HCT116 (cell line): ENCODE data around the gene DIS3L2. TPM values are rescaled to one million over a fixed set of nuclear protein-coding genes. Genes with fewer than 3 reads are reported as not detected.
"Not testable (repeated sequence)": the region's sequence is repeated elsewhere in the genome, so short reads cannot be mapped to it uniquely, and the experiment has no call there.

Source experiments
- ATAC-seq: fragments of 200-7000 bp; cut with Tn5 transposase; 2 replicates; pipeline ENCODE4 v1.9.1; 2020; ENCODE audit warnings: mild to moderate bottlenecking, moderate library complexity
- BruUV-seq: library from RNA; stranded (reverse); fragments of 400-500 nt; replicated peaks from 2 replicates; lab custom pipeline; 2021; lab: Mats Ljungman, UMichigan
- CTCF ChIA-PET: fragments of 300-600 bp; sonication (Branson Sonifier 250); formaldehyde crosslinking; loops from one replicate; lab custom pipeline; 2021; ENCODE audit warnings: antibody characterized with exemption; lab: Charles Lee
- POLR2A ChIA-PET: fragments of 300-600, 350-600 bp; sonication (Branson Sonifier 250); formaldehyde crosslinking; loops from one replicate; lab custom pipeline; 2021; ENCODE audit warnings: antibody characterized with exemption; lab: Charles Lee
- RAD21 ChIA-PET, 2 experiments: fragments of 300-600 bp; sonication (Branson Sonifier 250); formaldehyde crosslinking; loops; one replicate each; lab custom pipeline; 2023; ENCODE audit warnings: low total read pairs in 2 of 2; ENCODE audit not compliant: uncharacterized antibody in 2 of 2, unreplicated experiment in 2 of 2, low non-redundant PET in 1 of 2; lab: Charles Lee
- DNase-seq: peaks from one replicate; pipeline ENCODE4 v3.0.0-alpha.2; 2010; ENCODE audit warnings: low read depth, low spot score
- H2AFZ ChIP-seq: fragments of 200-600 bp; shearing (Covaris generic), sonication (generic); 2 replicates; pipeline ENCODE4 v1.6.1; 2017; ENCODE audit warnings: low read depth, mixed run types, mixed read lengths, antibody characterized with exemption, low read length; ENCODE audit not compliant: poor library complexity, severe bottlenecking
- H3K27ac ChIP-seq: 2 replicates; pipeline ENCODE4 v1.5.1; 2012; ENCODE audit warnings: low read depth, low read length
- H3K27me3 ChIP-seq: fragments of 200-600 bp; sonication (generic); 2 replicates; pipeline ENCODE4 v1.6.1; 2016; ENCODE audit warnings: mixed run types, low read length, mixed read lengths; ENCODE audit not compliant: insufficient read depth
- H3K36me3 ChIP-seq, 2 experiments: fragments of 200-500 bp in 1 of 2; fragments of 200-600 bp in 1 of 2; sonication (Bioruptor generic) in 1 of 2; sonication (generic) in 1 of 2; 2 replicates each; pipeline versions ENCODE4 v1.5.1 to v1.6.1; 2014 to 2016; ENCODE audit warnings: low read length in 2 of 2, inconsistent platforms in 1 of 2, mixed read lengths in 1 of 2, mixed run types in 1 of 2; ENCODE audit not compliant: insufficient read depth in 2 of 2, control insufficient read depth in 1 of 2
- H3K4me1 ChIP-seq, 2 experiments: fragments of 200-600 bp in 1 of 2; sonication (generic) in 1 of 2; 2 replicates each; pipeline versions ENCODE4 v1.5.1 to v1.6.1; 2012 to 2017; ENCODE audit warnings: low read length in 2 of 2, inconsistent platforms in 1 of 2, mild to moderate bottlenecking in 1 of 2, mixed read lengths in 1 of 2, mixed run types in 1 of 2, moderate library complexity in 1 of 2; ENCODE audit not compliant: insufficient read depth in 2 of 2, control insufficient read depth in 1 of 2
- H3K4me2 ChIP-seq: fragments of 200-600 bp; sonication (generic); 2 replicates; pipeline ENCODE4 v1.6.1; 2017; ENCODE audit warnings: mixed run types, low read length, mixed read lengths
- H3K4me3 ChIP-seq, 2 experiments: fragments of 200-600 bp in 1 of 2; sonication (generic) in 1 of 2; replicated peaks in 1 of 2; 2 replicates each; pipeline ENCODE4 v1.5.1; 2011 to 2016; ENCODE audit warnings: low read length in 2 of 2, control low read depth in 1 of 2, low read depth in 1 of 2, mild to moderate bottlenecking in 1 of 2, mixed read lengths in 1 of 2, mixed run types in 1 of 2
- H3K79me2 ChIP-seq: fragments of 200-600 bp; sonication (generic); 2 replicates; pipeline ENCODE4 v1.6.1; 2017; ENCODE audit warnings: mild to moderate bottlenecking, mixed run types, low read length, moderate library complexity, mixed read lengths; ENCODE audit not compliant: insufficient read depth
- H3K9ac ChIP-seq: fragments of 200-600 bp; sonication (generic); 2 replicates; pipeline ENCODE4 v1.6.1; 2016; ENCODE audit warnings: low read length, mixed read lengths
- H3K9me2 ChIP-seq: fragments of 200-600 bp; sonication (generic), shearing (Covaris generic); 2 replicates; pipeline ENCODE4 v1.6.1; 2017; ENCODE audit warnings: mixed run types, mild to moderate bottlenecking, moderate library complexity; ENCODE audit not compliant: insufficient read depth
- H3K9me3 ChIP-seq, 2 experiments: fragments of 200-500 bp in 1 of 2; fragments of 200-600 bp in 1 of 2; sonication (Bioruptor generic) in 1 of 2; sonication (generic) in 1 of 2; 2 replicates each; pipeline ENCODE4 v1.6.1; 2014 to 2017; ENCODE audit warnings: low read length in 2 of 2, mixed read lengths in 2 of 2, inconsistent platforms in 1 of 2, low read depth in 1 of 2, mild to moderate bottlenecking in 1 of 2, mixed run types in 1 of 2, moderate library complexity in 1 of 2; ENCODE audit not compliant: control insufficient read depth in 1 of 2, insufficient read depth in 1 of 2
- H4K20me1 ChIP-seq: fragments of 200-600 bp; sonication (generic), shearing (Covaris generic); 2 replicates; pipeline ENCODE4 v1.6.1; 2017; ENCODE audit warnings: mixed run types, mild to moderate bottlenecking, moderate library complexity; ENCODE audit not compliant: insufficient read depth
- CBX3 ChIP-seq: IDR thresholded peaks from 2 replicates; pipeline ENCODE4 v1.6.1; 2012; ENCODE audit warnings: low read depth
- CTCF ChIP-seq, 3 experiments: fragments of 200-600 bp in 1 of 3; sonication (generic) in 1 of 3; IDR thresholded peaks in 2 of 3; conservative IDR thresholded peaks in 1 of 3; 2 replicates each; pipeline ENCODE4 v1.5.1; 2012 to 2017; ENCODE audit warnings: low read depth in 2 of 3, low read length in 2 of 3, antibody characterized with exemption in 1 of 3, borderline replicate concordance in 1 of 3, control low read depth in 1 of 3, mild to moderate bottlenecking in 1 of 3, mixed read lengths in 1 of 3, mixed run types in 1 of 3, moderate library complexity in 1 of 3; ENCODE audit not compliant: insufficient read depth in 1 of 3
- EGR1 ChIP-seq: IDR thresholded peaks from 2 replicates; pipeline ENCODE4 v1.6.1; 2012; ENCODE audit warnings: low read depth
- ELF1 ChIP-seq: IDR thresholded peaks from 2 replicates; pipeline ENCODE4 v1.6.1; 2012; ENCODE audit warnings: low read depth, borderline replicate concordance
- EZH2 ChIP-seq: fragments of 200-600 bp; sonication (generic); IDR thresholded peaks from 2 replicates; pipeline ENCODE4 v1.6.1; 2017; ENCODE audit warnings: antibody characterized with exemption, mixed run types
- JUND ChIP-seq: IDR thresholded peaks from 2 replicates; pipeline ENCODE4 v1.6.1; 2012
- POLR2A ChIP-seq: IDR thresholded peaks from 2 replicates; pipeline ENCODE4 v1.7.0; 2011; ENCODE audit warnings: borderline replicate concordance; ENCODE audit not compliant: insufficient read depth, insufficient read length; ENCODE audit errors: extremely low read depth
- REST ChIP-seq: IDR thresholded peaks from 2 replicates; pipeline ENCODE4 v1.6.1; 2012; ENCODE audit warnings: low read depth
- SIN3A ChIP-seq: IDR thresholded peaks from 2 replicates; pipeline ENCODE4 v1.6.1; 2012; ENCODE audit warnings: low read depth
- SP1 ChIP-seq: IDR thresholded peaks from 2 replicates; pipeline ENCODE4 v1.6.1; 2012; ENCODE audit warnings: low read depth
- SRF ChIP-seq: IDR thresholded peaks from 2 replicates; pipeline ENCODE4 v1.6.1; 2012; ENCODE audit warnings: low read depth
- YY1 ChIP-seq: IDR thresholded peaks from 2 replicates; pipeline ENCODE4 v1.6.1; 2011; ENCODE audit warnings: low read length, low read depth, moderate library complexity, mild to moderate bottlenecking; ENCODE audit not compliant: insufficient replicate concordance; ENCODE audit errors: extremely low read depth
- ZNF274 ChIP-seq: fragments of 200-500 bp; sonication (Bioruptor generic); IDR thresholded peaks from 2 replicates; pipeline ENCODE4 v1.6.1; 2014; ENCODE audit warnings: mild to moderate bottlenecking, low read depth, low read length, inconsistent platforms
- intact Hi-C: fragments of 100-400 bp; cut with micrococcal nuclease; formaldehyde crosslinking; loops from 2 replicates; pipeline ENCODE4 v1.10.0; 2022
- total RNA-seq: library from RNA; stranded (reverse); gene quantifications from one replicate; pipeline ENCODE4 v1.2.1, GENCODE V29; 2021; ENCODE audit not compliant: unreplicated experiment

Gene DIS3L2
- total RNA-seq, 1 experiment from 2014 or later, result 42.5 TPM

DNA sequence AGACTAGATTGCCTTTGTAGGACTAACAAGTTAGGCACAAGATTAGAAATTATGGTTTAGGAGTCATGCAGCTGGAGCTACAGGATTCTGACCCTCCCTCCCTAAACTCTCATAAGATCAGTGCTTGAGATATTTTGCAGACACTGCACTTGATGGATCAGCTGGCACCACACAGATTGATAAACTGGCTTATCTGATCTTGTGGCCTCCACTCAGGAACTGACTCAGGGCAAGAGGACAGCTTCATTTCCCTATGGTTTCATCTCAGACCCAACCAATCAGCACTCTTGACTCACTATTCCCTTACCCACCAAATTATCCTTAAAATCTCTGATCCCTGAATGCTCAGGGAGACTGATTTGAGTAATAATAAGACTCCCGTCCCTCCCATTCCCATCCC is 152.3 kb downstream of the DIS3L2 start:
- H3K36me3 ChIP-seq, result no peaks in the 10 kb centered on the region
- ATAC-seq (no peak), DNase-seq (no peak)
- no TSS peak for BruUV-seq
- H3K27ac ChIP-seq, result no peak overlapping the region
- H3K79me2 ChIP-seq, result no peaks in the 10 kb centered on the region
- CTCF ChIA-PET, result interaction anchor here (1.2 kb wide), 1 partner anchor 213 kb away, joined by 3 read pairs; no protein-coding TSS in a partner anchor
- H3K9me2 ChIP-seq, result no peaks in the 10 kb centered on the region
- no peak overlapping the region for H2AFZ ChIP-seq
- H3K4me2 ChIP-seq, result no peak overlapping the region
- TF ChIP-seq CBX3, result no peak
- no peak for TF ChIP-seq EGR1
- no peak for TF ChIP-seq CTCF (IDR thresholded peaks at IDR 0.05 in 2 of 3, conservative IDR thresholded peaks at IDR 0.05 in 1 of 3; ENCODE audit: borderline replicate concordance in 1 of 3, insufficient read depth in 1 of 3, low read depth in 2 of 3, low read length in 2 of 3)
- TF ChIP-seq SRF, result no peak
- TF ChIP-seq POLR2A, result no peak
- no peak for TF ChIP-seq REST
- TF ChIP-seq YY1, result no peak
- TF ChIP-seq SP1, result no peak
- TF ChIP-seq ELF1, result no peak
- no peak for TF ChIP-seq ZNF274
- TF ChIP-seq EZH2, result no peak
- no peak for TF ChIP-seq JUND
- TF ChIP-seq SIN3A, result no peak
- RAD21 ChIA-PET, result no interaction called here
- intact Hi-C loops, result no loop called here
- H3K4me1 ChIP-seq, result no peaks in the 10 kb centered on the region
- POLR2A ChIA-PET, result no interaction called here
- H3K4me3 ChIP-seq, result no peak overlapping the region
- H3K9me3 ChIP-seq, result no peaks in the 10 kb centered on the region
- H4K20me1 ChIP-seq, result no peaks in the 10 kb centered on the region
- no peak overlapping the region for H3K9ac ChIP-seq
- H3K27me3 ChIP-seq, result no peaks in the 10 kb centered on the region

GRCh38 chr2:232115728-232116361 is 154.3 kb downstream of the DIS3L2 start:
- intact Hi-C loops, H3K4me3 ChIP-seq, H2AFZ ChIP-seq, DNase-seq, H3K27me3 ChIP-seq, ATAC-seq, H3K4me1 ChIP-seq, H4K20me1 ChIP-seq, BruUV-seq, H3K36me3 ChIP-seq, H3K9me2 ChIP-seq, H3K79me2 ChIP-seq, CTCF ChIA-PET, H3K9me3 ChIP-seq, H3K4me2 ChIP-seq, H3K27ac ChIP-seq, H3K9ac ChIP-seq, POLR2A ChIA-PET, RAD21 ChIA-PET: not testable (repeated sequence)
